ENCODE data around the gene S100PBP. TPM values are rescaled to one million over a fixed set of nuclear protein-coding genes. Genes with fewer than 3 reads are reported as not detected.
A peak's percentile ranks its signal among the peaks of the same experiment; 100 is the strongest.

S100PBP gene
- total and polyA plus RNA-seq, 7 donors = 3.2 to 50.7 (median 25.2) TPM

- Histone ChIP-seq H3K27ac (peak overlapping the region; percentile 96 to 100 (median 97)), H3K9me3 (no peaks in the 10 kb centered on the region), H3K36me3 (no peaks in the 10 kb centered on the region), H3K27me3 (no peaks in the 10 kb centered on the region), H3K4me3 (peak overlapping the region in 3 of 4 donors; percentile 75 to 95 (median 84)), H3K4me1 (peaks cover 0 to 48% (median 42%) of the 10 kb centered on the region in 4 donors)
- intact Hi-C loops (cut with DNase I) = no loop called here
- no peak for DNase-seq
- TF ChIP-seq POLR2A (IDR thresholded peaks at IDR 0.05) (no peak), EP300 (IDR thresholded peaks at IDR 0.05) (no peak), CTCF (IDR thresholded peaks at IDR 0.05) (no peak), POLR2AphosphoS5 (IDR thresholded peaks at IDR 0.05) (no peak)
- WGBS, 2 donors = 62 to 63% methylated on average over 11 of the region's 11 CpGs
These were observed 1.5 kb downstream of the S100PBP start for GRCh38 chr1:32818804-32819541.

GRCh38 chr1:32825181-32825580, 7.7 kb downstream of the S100PBP start:
- TF ChIP-seq POLR2A (IDR thresholded peaks at IDR 0.05) (no peak), POLR2AphosphoS5 (IDR thresholded peaks at IDR 0.05) (no peak), EP300 (IDR thresholded peaks at IDR 0.05) (no peak), CTCF (IDR thresholded peaks at IDR 0.05) (no peak)
- H3K4me3 ChIP-seq = no peak overlapping the region
- intact Hi-C loops (cut with DNase I) = no loop called here
- H3K4me1 ChIP-seq = peaks cover 0 to 6% (median 0%) of the 10 kb centered on the region in 4 donors
- H3K27ac ChIP-seq = no peak overlapping the region
- no peaks in the 10 kb centered on the region for H3K27me3 ChIP-seq
- 90 to 91% methylated on average over 3 of the region's 3 CpGs for WGBS, 2 donors
- DNase-seq = no peak
- peaks cover 20 to 51% (median 39%) of the 10 kb centered on the region in 4 donors for H3K36me3 ChIP-seq
- no peaks in the 10 kb centered on the region for H3K9me3 ChIP-seq

- Histone ChIP-seq H3K4me3 (no peak overlapping the region), H3K4me1 (no peaks in the 10 kb centered on the region), H3K9me3 (no peaks in the 10 kb centered on the region), H3K27ac (no peak overlapping the region), H3K27me3 (no peaks in the 10 kb centered on the region), H3K36me3 (peaks cover 29 to 83% (median 61%) of the 10 kb centered on the region in 4 donors)
- TF ChIP-seq POLR2A (IDR thresholded peaks at IDR 0.05) (no peak), POLR2AphosphoS5 (IDR thresholded peaks at IDR 0.05) (no peak), CTCF (IDR thresholded peaks at IDR 0.05) (no peak), EP300 (IDR thresholded peaks at IDR 0.05) (no peak)
- DNase-seq = no peak
- intact Hi-C loops (cut with DNase I) = no loop called here
- WGBS, 2 donors = 93 to 95% methylated on average over 7 of the region's 7 CpGs
These were observed 10.9 kb downstream of the S100PBP start for GRCh38 chr1:32828341-32828740.

- intact Hi-C loops (cut with DNase I) = no loop called here
- Histone ChIP-seq H3K9me3 (no peaks in the 10 kb centered on the region), H3K36me3 (peaks cover 34 to 100% (median 65%) of the 10 kb centered on the region in 4 donors), H3K27ac (no peak overlapping the region), H3K27me3 (no peaks in the 10 kb centered on the region), H3K4me3 (no peak overlapping the region), H3K4me1 (no peaks in the 10 kb centered on the region)
- no peak for TF ChIP-seq POLR2A (IDR thresholded peaks at IDR 0.05)
- no peak for TF ChIP-seq CTCF (IDR thresholded peaks at IDR 0.05)
- no peak for TF ChIP-seq POLR2AphosphoS5 (IDR thresholded peaks at IDR 0.05)
- no peak for TF ChIP-seq EP300 (IDR thresholded peaks at IDR 0.05)
- DNase-seq = no peak
- 87 to 91% methylated on average over 6 of the region's 6 CpGs for WGBS, 2 donors
These were observed 12.8 kb downstream of the S100PBP start for GRCh38 chr1:32830092-32830852.
